ENCODE measurements around the gene ZDHHC7.

GRCh38 chr16:85002608-85003007, 8.7 kb downstream of the ZDHHC7 start:
- no peak for TF ChIP-seq RFX5 (IDR thresholded peaks at IDR 0.05)
- TF ChIP-seq, protein P1, sequence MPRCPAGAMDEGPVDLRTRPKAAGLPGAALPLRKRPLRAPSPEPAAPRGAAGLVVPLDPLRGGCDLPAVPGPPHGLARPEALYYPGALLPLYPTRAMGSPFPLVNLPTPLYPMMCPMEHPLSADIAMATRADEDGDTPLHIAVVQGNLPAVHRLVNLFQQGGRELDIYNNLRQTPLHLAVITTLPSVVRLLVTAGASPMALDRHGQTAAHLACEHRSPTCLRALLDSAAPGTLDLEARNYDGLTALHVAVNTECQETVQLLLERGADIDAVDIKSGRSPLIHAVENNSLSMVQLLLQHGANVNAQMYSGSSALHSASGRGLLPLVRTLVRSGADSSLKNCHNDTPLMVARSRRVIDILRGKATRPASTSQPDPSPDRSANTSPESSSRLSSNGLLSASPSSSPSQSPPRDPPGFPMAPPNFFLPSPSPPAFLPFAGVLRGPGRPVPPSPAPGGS (IDR thresholded peaks at IDR 0.05), result no peak
- no peak for TF ChIP-seq POLR2AphosphoS2 (conservative IDR thresholded peaks at IDR 0.05; ENCODE audit: low read length)
- TF ChIP-seq POLR2A (IDR thresholded peaks at IDR 0.05; ENCODE audit: low read length), result no peak
- TF ChIP-seq EP300 (IDR thresholded peaks at IDR 0.05), result no peak
- no peak for TF ChIP-seq CBX2 (IDR thresholded peaks at IDR 0.05; ENCODE audit: borderline replicate concordance, low read depth)
